Endothelial cell of umbilical vein (primary cell): ENCODE data around the gene TLE3. TPM values are rescaled to one million over a fixed set of nuclear protein-coding genes. Genes with fewer than 3 reads are reported as not detected.

Experiments
- BruUV-seq: library from RNA; stranded (reverse); fragments of 400-500 nt; replicated peaks from 2 replicates; lab custom pipeline; 2021; lab: Mats Ljungman, UMichigan
- CTCF ChIA-PET: fragments of 300-600, 350-600 bp; sonication (Branson Sonifier 250); formaldehyde crosslinking; loops from one replicate; lab custom pipeline; 2021; ENCODE audit warnings: antibody characterized with exemption, inconsistent platforms; lab: Charles Lee
- POLR2A ChIA-PET: fragments of 300-600, 350-600 bp; sonication (Branson Sonifier 250); formaldehyde crosslinking; loops from one replicate; lab custom pipeline; 2021; ENCODE audit warnings: antibody characterized with exemption, inconsistent platforms; lab: Charles Lee
- DNase-seq: peaks from one replicate; pipeline ENCODE4 v3.0.0-alpha.2; 2011; ENCODE audit warnings: low read depth, low spot score
- FAIRE-seq: peaks from 2 replicates; lab custom pipeline; 2011; peaks lifted over from hg19 to GRCh38; lab: Jason Lieb, UNC
- H2AFZ ChIP-seq: 2 replicates; pipeline ENCODE4 v1.6.0; 2012; ENCODE audit warnings: low read depth, low read length, control low read depth, inconsistent platforms
- H3K27ac ChIP-seq: 2 replicates; pipeline ENCODE4 v1.5.1; 2011; ENCODE audit warnings: low read depth, mild to moderate bottlenecking, control low read depth, low read length, moderate library complexity; ENCODE audit not compliant: insufficient read depth
- H3K27me3 ChIP-seq, 2 experiments: 2 replicates each; pipeline versions ENCODE4 v1.6.0 to v1.6.1; 2011; ENCODE audit warnings: low read length in 2 of 2, mixed read lengths in 1 of 2; ENCODE audit not compliant: control insufficient read depth in 2 of 2, insufficient read depth in 2 of 2
- H3K36me3 ChIP-seq, 2 experiments: 2 replicates in 1 of 2; 3 replicates in 1 of 2; pipeline ENCODE4 v1.5.1; 2011; ENCODE audit warnings: low read length in 2 of 2, mild to moderate bottlenecking in 1 of 2, moderate library complexity in 1 of 2; ENCODE audit not compliant: control insufficient read depth in 2 of 2, insufficient read depth in 2 of 2; ENCODE audit errors: extremely low read depth in 1 of 2
- H3K4me1 ChIP-seq: 3 replicates; pipeline ENCODE4 v1.5.1; 2011; ENCODE audit warnings: mild to moderate bottlenecking, low read length; ENCODE audit not compliant: control insufficient read depth, insufficient read depth; ENCODE audit errors: extremely low read depth
- H3K4me2 ChIP-seq: 2 replicates; pipeline ENCODE4 v1.6.1; 2011; ENCODE audit warnings: low read length, control low read depth, mixed read lengths; ENCODE audit not compliant: insufficient read depth
- H3K4me3 ChIP-seq, 3 experiments: fragments of 200-600 bp in 1 of 3; sonication (generic), shearing (Covaris generic) in 1 of 3; replicated peaks in 1 of 3; 2 replicates each; pipeline ENCODE4 v1.5.1; 2011 to 2016; ENCODE audit warnings: control low read depth in 3 of 3, low read length in 3 of 3, mild to moderate bottlenecking in 2 of 3, inconsistent platforms in 1 of 3, low read depth in 1 of 3, moderate library complexity in 1 of 3; ENCODE audit not compliant: insufficient read depth in 1 of 3
- H3K79me2 ChIP-seq: 2 replicates; pipeline ENCODE4 v1.6.0; 2012; ENCODE audit warnings: low read length, inconsistent platforms; ENCODE audit not compliant: control insufficient read depth, insufficient read depth
- H3K9ac ChIP-seq: replicated peaks from 2 replicates; pipeline ENCODE3; 2011; ENCODE audit warnings: low read length, control low read depth; ENCODE audit not compliant: insufficient read depth; ENCODE audit errors: extremely low read depth
- H3K9me1 ChIP-seq: replicated peaks from 3 replicates; pipeline ENCODE4 v1.6.0; 2011; ENCODE audit warnings: mild to moderate bottlenecking, low read length; ENCODE audit not compliant: control insufficient read depth, insufficient read depth; ENCODE audit errors: extremely low read depth
- H3K9me3 ChIP-seq: replicated peaks from 2 replicates; pipeline ENCODE4 v1.5.1; 2012; ENCODE audit warnings: low read length, inconsistent platforms; ENCODE audit not compliant: control insufficient read depth, insufficient read depth
- H4K20me1 ChIP-seq: replicated peaks from 2 replicates; pipeline ENCODE3; 2011; ENCODE audit warnings: mild to moderate bottlenecking, low read length; ENCODE audit not compliant: control insufficient read depth, insufficient read depth; ENCODE audit errors: extremely low read depth
- EZH2 ChIP-seq: IDR thresholded peaks from 2 replicates; pipeline ENCODE4 v1.6.1; 2012; ENCODE audit warnings: borderline replicate concordance, low read depth, mild to moderate bottlenecking, moderate library complexity, low read length, inconsistent platforms; ENCODE audit not compliant: severe bottlenecking
- FOS ChIP-seq: IDR thresholded peaks from 2 replicates; pipeline ENCODE4 v1.6.1; 2011; ENCODE audit warnings: mild to moderate bottlenecking, low read length, moderate library complexity, borderline replicate concordance; ENCODE audit not compliant: insufficient read depth
- GATA2 ChIP-seq: IDR thresholded peaks from 2 replicates; pipeline ENCODE4 v1.7.0; 2011; ENCODE audit warnings: low read depth, mild to moderate bottlenecking, moderate library complexity, mixed read lengths, low read length; ENCODE audit not compliant: insufficient read length, insufficient read depth
- JUN ChIP-seq: IDR thresholded peaks from 2 replicates; pipeline ENCODE4 v1.6.1; 2011; ENCODE audit warnings: borderline replicate concordance, low read depth; ENCODE audit not compliant: insufficient read length, insufficient read depth
- MYC ChIP-seq: IDR thresholded peaks from one replicate; pipeline ENCODE4 v1.6.1; 2011; ENCODE audit warnings: mild to moderate bottlenecking, low read depth, low read length
- POLR2A ChIP-seq: IDR thresholded peaks from 2 replicates; pipeline ENCODE4 v1.6.1; 2012; ENCODE audit warnings: low read depth, mild to moderate bottlenecking, control low read depth, low read length
- POLR2AphosphoS5 ChIP-seq: IDR thresholded peaks from 2 replicates; pipeline ENCODE4 v1.6.1; 2012; ENCODE audit warnings: low read depth, mild to moderate bottlenecking, control low read depth, low read length, moderate library complexity; ENCODE audit not compliant: insufficient read depth
- dilution Hi-C: fragments of 300-500 bp; cut with MboI; formaldehyde crosslinking; loops from one replicate; pipeline ENCODE4 v1.15.0; 2019; ENCODE audit warnings: low sequenced_read_pairs; ENCODE audit not compliant: extremely low pct_ligation_motif_present
- intact Hi-C: fragments of 100-400 bp; cut with micrococcal nuclease; formaldehyde crosslinking; loops from one replicate; pipeline ENCODE4 v1.10.0; 2022
- polyA plus RNA-seq, 4 experiments: library from polyadenylated mRNA; depleted of rRNA in 3 of 4; stranded (reverse) in 3 of 4; unstranded in 1 of 4; fragments of >200 nt; gene quantifications; 2 replicates each; pipeline versions ENCODE4 v1.2.1 to v1.2.3, GENCODE V29; 2011 to 2012; ENCODE audit warnings: missing spikeins in 1 of 4
- total RNA-seq: library from RNA; stranded (reverse); gene quantifications from 2 replicates; pipeline ENCODE4 v1.2.3, GENCODE V29; 2021
- TF ChIP-seq, protein P1 (sequence below), 2 donors: IDR thresholded peaks; 1 replicate in 1 of 2; 2 replicates in 1 of 2; pipeline ENCODE4 v1.5.1; 2011; ENCODE audit warnings: low read length in 2 of 2, mild to moderate bottlenecking in 2 of 2, moderate library complexity in 2 of 2, control low read depth in 1 of 2, inconsistent platforms in 1 of 2, low read depth in 1 of 2; ENCODE audit not compliant: insufficient read depth in 1 of 2; ENCODE audit errors: extremely low read depth in 1 of 2
- TF ChIP-seq, protein P2 (sequence below): IDR thresholded peaks from 2 replicates; pipeline ENCODE4 v1.6.1; 2011; ENCODE audit not compliant: insufficient read depth, insufficient read length

TLE3 gene
- total and polyA plus RNA-seq, 2 donors (not counting 3 experiments of a cell fraction or from before 2014, with no cell fraction given): 40.5 to 56.9 TPM

DNA sequence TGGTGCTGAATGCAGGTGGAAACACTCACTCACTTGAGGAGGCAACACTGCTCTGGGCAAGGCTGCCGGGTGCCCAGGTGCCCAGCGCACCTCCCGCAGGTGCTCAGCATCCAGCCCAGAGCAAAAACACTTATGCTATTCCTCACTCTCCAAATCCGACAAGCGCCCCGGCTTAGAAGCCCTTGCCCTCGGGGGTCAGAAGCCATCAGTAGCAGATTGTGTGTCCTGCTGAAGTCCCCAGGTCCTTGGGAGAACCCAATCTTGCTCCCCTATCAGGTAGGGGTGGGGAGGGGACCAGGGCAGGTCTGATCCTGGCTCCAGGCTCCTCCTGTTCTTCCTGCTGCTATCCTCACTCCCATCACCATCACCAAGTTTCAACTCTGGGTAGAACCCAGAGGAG, 46.7 kb downstream of the TLE3 start:
- no peak overlapping the region for H2AFZ ChIP-seq
- no peak overlapping the region for H3K9ac ChIP-seq
- TF ChIP-seq GATA2: no peak
- TF ChIP-seq JUN: no peak
- TF ChIP-seq, protein P1, sequence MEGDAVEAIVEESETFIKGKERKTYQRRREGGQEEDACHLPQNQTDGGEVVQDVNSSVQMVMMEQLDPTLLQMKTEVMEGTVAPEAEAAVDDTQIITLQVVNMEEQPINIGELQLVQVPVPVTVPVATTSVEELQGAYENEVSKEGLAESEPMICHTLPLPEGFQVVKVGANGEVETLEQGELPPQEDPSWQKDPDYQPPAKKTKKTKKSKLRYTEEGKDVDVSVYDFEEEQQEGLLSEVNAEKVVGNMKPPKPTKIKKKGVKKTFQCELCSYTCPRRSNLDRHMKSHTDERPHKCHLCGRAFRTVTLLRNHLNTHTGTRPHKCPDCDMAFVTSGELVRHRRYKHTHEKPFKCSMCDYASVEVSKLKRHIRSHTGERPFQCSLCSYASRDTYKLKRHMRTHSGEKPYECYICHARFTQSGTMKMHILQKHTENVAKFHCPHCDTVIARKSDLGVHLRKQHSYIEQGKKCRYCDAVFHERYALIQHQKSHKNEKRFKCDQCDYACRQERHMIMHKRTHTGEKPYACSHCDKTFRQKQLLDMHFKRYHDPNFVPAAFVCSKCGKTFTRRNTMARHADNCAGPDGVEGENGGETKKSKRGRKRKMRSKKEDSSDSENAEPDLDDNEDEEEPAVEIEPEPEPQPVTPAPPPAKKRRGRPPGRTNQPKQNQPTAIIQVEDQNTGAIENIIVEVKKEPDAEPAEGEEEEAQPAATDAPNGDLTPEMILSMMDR (IDR thresholded peaks at IDR 0.05; ENCODE audit: extremely low read depth in 1 of 2, insufficient read depth in 1 of 2, low read depth in 1 of 2, low read length in 2 of 2): no peak
- TF ChIP-seq FOS: no peak
- TF ChIP-seq POLR2A: no peak
- TF ChIP-seq, protein P2, sequence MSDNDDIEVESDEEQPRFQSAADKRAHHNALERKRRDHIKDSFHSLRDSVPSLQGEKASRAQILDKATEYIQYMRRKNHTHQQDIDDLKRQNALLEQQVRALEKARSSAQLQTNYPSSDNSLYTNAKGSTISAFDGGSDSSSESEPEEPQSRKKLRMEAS: no peak
- H3K36me3 ChIP-seq: peaks cover 32 to 65% of the 10 kb centered on the region in 2 experiments
- no peaks in the 10 kb centered on the region for H3K27me3 ChIP-seq
- H3K4me2 ChIP-seq: no peak overlapping the region
- no peak for DNase-seq
- no peaks in the 10 kb centered on the region for H3K9me1 ChIP-seq
- no peaks in the 10 kb centered on the region for H3K79me2 ChIP-seq
- H3K4me1 ChIP-seq: no peaks in the 10 kb centered on the region
- intact Hi-C loops (no loop called here), dilution Hi-C loops (no loop called here)
- H3K4me3 ChIP-seq: no peak overlapping the region
- FAIRE-seq: no peak
- no peaks in the 10 kb centered on the region for H4K20me1 ChIP-seq
- POLR2A ChIA-PET: no interaction called here
- H3K27ac ChIP-seq: no peak overlapping the region
- no TSS peak for BruUV-seq
- no peaks in the 10 kb centered on the region for H3K9me3 ChIP-seq
- CTCF ChIA-PET: no interaction called here

GRCh38 chr15:70050441-70050840, 47.3 kb downstream of the TLE3 start:
- no TSS peak for BruUV-seq
- POLR2A ChIA-PET: no interaction called here
- Histone ChIP-seq H3K27ac (no peak overlapping the region), H3K9ac (no peak overlapping the region), H3K4me3 (no peak overlapping the region), H3K9me1 (no peaks in the 10 kb centered on the region), H2AFZ (no peak overlapping the region), H3K79me2 (no peaks in the 10 kb centered on the region), H3K36me3 (peaks cover 31 to 60% of the 10 kb centered on the region in 2 experiments), H3K27me3 (no peaks in the 10 kb centered on the region), H3K9me3 (no peaks in the 10 kb centered on the region), H3K4me1 (no peaks in the 10 kb centered on the region), H4K20me1 (no peaks in the 10 kb centered on the region), H3K4me2 (no peak overlapping the region)
- intact Hi-C loops (no loop called here), dilution Hi-C loops (no loop called here)
- DNase-seq: no peak
- TF ChIP-seq JUN (no peak), POLR2AphosphoS5 (no peak), FOS (no peak), EZH2 (no peak), POLR2A (no peak), GATA2 (no peak), MYC (no peak)
- TF ChIP-seq, protein P1 (IDR thresholded peaks at IDR 0.05; ENCODE audit: extremely low read depth in 1 of 2, insufficient read depth in 1 of 2, low read depth in 1 of 2, low read length in 2 of 2): no peak
- TF ChIP-seq, protein P2: no peak
- no peak for FAIRE-seq
- CTCF ChIA-PET: no interaction called here
